K562 (cell line): ENCODE results near the gene ZMIZ1. TPM values are rescaled to one million over a fixed set of nuclear protein-coding genes. Genes with fewer than 3 reads are reported as not detected.

ENCODE experiments used
- CGGBP1 ChIP-seq: fragments of 250-450 bp; sonication (Bioruptor Pico); IDR thresholded peaks from 2 replicates; pipeline ENCODE4 v1.9.0; 2021; ENCODE audit warnings: mild to moderate bottlenecking
- DNMT1 ChIP-seq: fragments of 450-650 bp; IDR thresholded peaks from 2 replicates; pipeline ENCODE4 v1.6.1; 2016; ENCODE audit warnings: antibody characterized with exemption, mild to moderate bottlenecking
- GTF2F1 ChIP-seq: IDR thresholded peaks from 2 replicates; pipeline ENCODE4 v1.6.1; 2011; ENCODE audit warnings: low read depth, low read length, improper control_type of control experiment
- GTF3C2 ChIP-seq: IDR thresholded peaks from 3 replicates; pipeline ENCODE4 v1.6.1; 2011; ENCODE audit warnings: borderline replicate concordance, mild to moderate bottlenecking, moderate library complexity; ENCODE audit not compliant: insufficient read length; ENCODE audit errors: extremely low read depth
- HDAC3 ChIP-seq: fragments of 450-650 bp; IDR thresholded peaks from 2 replicates; pipeline ENCODE4 v1.6.1; 2018; ENCODE audit warnings: borderline replicate concordance, mild to moderate bottlenecking, moderate library complexity; ENCODE audit not compliant: partially characterized antibody
- JUND ChIP-seq, 2 experiments: IDR thresholded peaks; 2 replicates in 1 of 2; 3 replicates in 1 of 2; pipeline ENCODE4 v1.6.1; 2011; ENCODE audit warnings: borderline replicate concordance in 2 of 2, low read depth in 2 of 2, low read length in 2 of 2, improper control_type of control experiment in 1 of 2, missing biosample characterization in 1 of 2, missing genetic modification characterization in 1 of 2, missing genetic modification reagents in 1 of 2
- LCOR ChIP-seq: sonication (generic); formaldehyde crosslinking; IDR thresholded peaks from 2 replicates; pipeline ENCODE4 v1.8.0; 2022; ENCODE audit warnings: mild to moderate bottlenecking, missing genetic modification reagents
- MTF1 ChIP-seq: fragments of 250-450 bp; sonication (Bioruptor Pico); IDR thresholded peaks from 2 replicates; pipeline ENCODE4 v1.9.0; 2021; ENCODE audit warnings: moderate library complexity, mild to moderate bottlenecking, inconsistent platforms, borderline replicate concordance
- POLR2G ChIP-seq: fragments of 200-400 bp; formaldehyde crosslinking; IDR thresholded peaks from 2 replicates; pipeline ENCODE4 v1.6.1; 2017; ENCODE audit warnings: low read depth, mild to moderate bottlenecking, antibody characterized with exemption, low read length, moderate library complexity
- POU5F1 ChIP-seq: fragments of 150-350 bp; IDR thresholded peaks from 2 replicates; pipeline ENCODE4 v1.6.1; 2014; ENCODE audit warnings: borderline replicate concordance, low read length, low read depth, mild to moderate bottlenecking; ENCODE audit not compliant: partially characterized antibody
- PRDM10 ChIP-seq: fragments of 450-650 bp; IDR thresholded peaks from 2 replicates; pipeline ENCODE4 v1.6.1; 2018; ENCODE audit not compliant: partially characterized antibody
- SMAD2 ChIP-seq: fragments of 150-350 bp; IDR thresholded peaks from 2 replicates; pipeline ENCODE4 v1.6.1; 2014; ENCODE audit warnings: low read depth, mild to moderate bottlenecking, low read length
- SRSF7 ChIP-seq: fragments of 200-400 bp; formaldehyde crosslinking; optimal IDR thresholded peaks from 2 replicates; pipeline ENCODE3; 2017; ENCODE audit warnings: mild to moderate bottlenecking, low read depth, low read length
- WHSC1 ChIP-seq: IDR thresholded peaks from one replicate; pipeline ENCODE4 v1.6.1; 2012; ENCODE audit warnings: low read length, control low read depth, inconsistent platforms
- ZBTB8A ChIP-seq: fragments of 450-650 bp; IDR thresholded peaks from 2 replicates; pipeline ENCODE4 v1.6.1; 2018; ENCODE audit warnings: mild to moderate bottlenecking, moderate library complexity; ENCODE audit not compliant: partially characterized antibody
- ZFP91 ChIP-seq: sonication (generic); formaldehyde crosslinking; IDR thresholded peaks from 2 replicates; pipeline ENCODE4 v1.8.0; 2022; ENCODE audit warnings: mild to moderate bottlenecking, missing genetic modification reagents
- ZSCAN32 ChIP-seq: fragments of 450-650 bp; formaldehyde crosslinking; IDR thresholded peaks from 2 replicates; pipeline ENCODE4 v1.4.0; 2020; ENCODE audit warnings: mild to moderate bottlenecking, moderate library complexity
- polyA plus RNA-seq, 8 experiments: library from polyadenylated mRNA; depleted of rRNA in 4 of 8; stranded (reverse) in 5 of 8; unstranded in 3 of 8; fragments of >200 nt; fragmentation: Nextera tagmentation in 2 of 8; fragmentation: Illumina TruSeq in 1 of 8; extraction: Ambion mirVana in 2 of 8; extraction: Trizol in 1 of 8; gene quantifications; 2 replicates each; pipeline versions ENCODE4 v1.2.1 to v1.2.3, GENCODE V29; 2011 to 2014; ENCODE audit warnings: inconsistent platforms in 1 of 8, missing spikeins in 1 of 8
- total RNA-seq, 7 experiments: library from RNA; depleted of rRNA in 6 of 7; stranded (reverse); fragments of >200 nt in 6 of 7; fragmentation: Illumina TruSeq in 2 of 7; extraction: Trizol in 2 of 7; gene quantifications; 2 replicates each; pipeline versions ENCODE4 v1.2.1 to v1.2.3, GENCODE V29; 2011 to 2021; ENCODE audit warnings: low replicate concordance in 1 of 7

ZMIZ1 gene
- total and polyA plus RNA-seq, 9 of the 15 experiments (the other 6 are each of a cell fraction or from before 2014, with no cell fraction given) = 1.0 to 37.3 (median 4.3) TPM

GRCh38 chr10:79188154-79188965 is 119.6 kb downstream of the ZMIZ1 start (continued):
- TF ChIP-seq ZSCAN32 (CRISPR knock-in tag) (no peak), LCOR (no peak), GTF2F1 (no peak), DNMT1 (no peak), ZFP91 (no peak), MTF1 (CRISPR knock-in tag) (no peak), HDAC3 (no peak), POLR2G (peak; percentile 35; the same call in 1 of the 2 replicates), SRSF7 (no peak), WHSC1 (no peak), CGGBP1 (CRISPR knock-in tag) (no peak), SMAD2 (no peak), PRDM10 (no peak), GTF3C2 (no peak), POU5F1 (no peak), JUND (IDR thresholded peaks at IDR 0.05; ENCODE audit: borderline replicate concordance, low read depth, low read length) (no peak), JUND (tag; IDR thresholded peaks at IDR 0.05; ENCODE audit: borderline replicate concordance, low read depth, low read length) (peak; percentile 17; the same call in 1 of the 3 replicates), ZBTB8A (no peak)
